Mucosa of descending colon (tissue), 3 donors: Measurements from ENCODE around the gene WHRN. TPM values are rescaled to one million over a fixed set of nuclear protein-coding genes. Genes with fewer than 3 reads are reported as not detected.

Experiments
- ATAC-seq: fragments of 200-7000 bp; cut with Tn5 transposase; one replicate; pipeline ENCODE4 v1.9.1; 2020; ENCODE audit warnings: mild to moderate bottlenecking, moderate library complexity
- DNase-seq, 3 donors: peaks; one replicate each; pipeline ENCODE4 v3.0.0-alpha.2; 2020
- H3K36me3 ChIP-seq: fragments of 200-600 bp; one replicate; pipeline ENCODE4 v1.8.0; 2021; ENCODE audit warnings: low read depth, mild to moderate bottlenecking
- H3K4me1 ChIP-seq: fragments of 200-600 bp; one replicate; pipeline ENCODE4 v1.8.0; 2021; ENCODE audit warnings: low read depth, mild to moderate bottlenecking
- H3K4me3 ChIP-seq: fragments of 200-600 bp; one replicate; pipeline ENCODE4 v1.8.0; 2021; ENCODE audit warnings: mild to moderate bottlenecking
- H3K9me3 ChIP-seq: fragments of 200-600 bp; one replicate; pipeline ENCODE4 v1.8.0; 2021; ENCODE audit warnings: mild to moderate bottlenecking
- CTCF ChIP-seq: fragments of 200-600 bp; IDR thresholded peaks from one replicate; pipeline ENCODE4 v1.8.0; 2022; ENCODE audit warnings: antibody characterized with exemption, mild to moderate bottlenecking
- intact Hi-C, 2 donors: fragments of 100-400 bp; cut with DNase I in 1 of 2; cut with micrococcal nuclease in 1 of 2; formaldehyde crosslinking; loops; one replicate each; pipeline versions ENCODE4 v1.11.0 to v1.11.1; 2022; cut with DNase I, micrococcal nuclease
- total RNA-seq, 3 donors: library from RNA; stranded (reverse); fragmentation: NEBNext Ultra II Directional in 2 of 3; extraction: Animal tissue kit (Norgen Biotek cat#: 25700) in 2 of 3; gene quantifications; one replicate each; pipeline versions ENCODE4 v1.2.1 to v1.2.4, GENCODE V29; 2021 to 2023
- donor health status: DM: no; HTN: no; CAD: no; lungs with moderate emphysema.
- donor health status: DM: no; HTN: no; CAD: no.
- donor health status: DM: no; HTN: yes; CAD: no.

Gene WHRN
- total RNA-seq, 3 donors from 2014 or later: 2.8 to 19.1 (median 4.7) TPM

GRCh38 chr9:114482593-114482992 lies 22.7 kb downstream of the WHRN start:
- Histone ChIP-seq H3K9me3 (no peaks in the 10 kb centered on the region), H3K4me1 (no peaks in the 10 kb centered on the region), H3K4me3 (no peak overlapping the region), H3K36me3 (no peaks in the 10 kb centered on the region)
- DNase-seq (no peak), ATAC-seq (no peak)
- intact Hi-C loops: no loop called here
- no peak for TF ChIP-seq CTCF

- no peak for ATAC-seq
- intact Hi-C loops: no loop called here
- Histone ChIP-seq H3K9me3 (no peaks in the 10 kb centered on the region), H3K4me1 (no peaks in the 10 kb centered on the region), H3K4me3 (no peak overlapping the region), H3K36me3 (no peaks in the 10 kb centered on the region)
- TF ChIP-seq CTCF: no peak
- no peak for DNase-seq
These were observed 23.5 kb downstream of the WHRN start for GRCh38 chr9:114481789-114482188.

GRCh38 chr9:114480746-114481435 lies 24.4 kb downstream of the WHRN start:
- ATAC-seq (no peak), DNase-seq (no peak)
- Histone ChIP-seq H3K36me3 (no peaks in the 10 kb centered on the region), H3K4me1 (no peaks in the 10 kb centered on the region), H3K9me3 (no peaks in the 10 kb centered on the region), H3K4me3 (no peak overlapping the region)
- TF ChIP-seq CTCF: no peak
- intact Hi-C loops: no loop called here

- no peak for TF ChIP-seq CTCF
- no peak for DNase-seq
These were observed 26.4 kb downstream of the WHRN start for GRCh38 chr9:114478871-114479270.

GRCh38 chr9:114478459-114478858 lies 26.8 kb downstream of the WHRN start:
- Histone ChIP-seq H3K4me1 (no peaks in the 10 kb centered on the region), H3K36me3 (no peaks in the 10 kb centered on the region), H3K4me3 (no peak overlapping the region), H3K9me3 (no peaks in the 10 kb centered on the region)
- DNase-seq (no peak), ATAC-seq (no peak)
- no peak for TF ChIP-seq CTCF
- intact Hi-C loops: no loop called here

More at GRCh38 chr9:114478871-114479270, 26.4 kb downstream of the WHRN start:
- Histone ChIP-seq H3K4me3 (no peak overlapping the region), H3K36me3 (no peaks in the 10 kb centered on the region), H3K4me1 (no peaks in the 10 kb centered on the region), H3K9me3 (no peaks in the 10 kb centered on the region)
- ATAC-seq: no peak
- intact Hi-C loops: no loop called here

- DNase-seq: no peak
- Histone ChIP-seq H3K4me3 (no peak overlapping the region), H3K36me3 (no peaks in the 10 kb centered on the region), H3K4me1 (no peaks in the 10 kb centered on the region), H3K9me3 (no peaks in the 10 kb centered on the region)
- intact Hi-C loops: no loop called here
- no peak for ATAC-seq
- TF ChIP-seq CTCF: no peak
These were observed 27.6 kb downstream of the WHRN start for GRCh38 chr9:114477642-114478041.
